Fibroblast of lung (primary cell): ENCODE data around the gene TIFAB.

Experiments
- EZH2 ChIP-seq: IDR thresholded peaks from 2 replicates; pipeline ENCODE4 v1.5.1; 2012; ENCODE audit warnings: low read length, control low read depth, mild to moderate bottlenecking; ENCODE audit errors: missing control alignments
- TF ChIP-seq, protein P1 (sequence below), 2 donors: IDR thresholded peaks in 1 of 2; conservative IDR thresholded peaks in 1 of 2; 1 replicate in 1 of 2; 2 replicates in 1 of 2; pipeline ENCODE4 v1.5.1; 2011 to 2012; ENCODE audit warnings: low read length in 2 of 2, control low read depth in 1 of 2, inconsistent platforms in 1 of 2, low read depth in 1 of 2, mild to moderate bottlenecking in 1 of 2

DNA sequence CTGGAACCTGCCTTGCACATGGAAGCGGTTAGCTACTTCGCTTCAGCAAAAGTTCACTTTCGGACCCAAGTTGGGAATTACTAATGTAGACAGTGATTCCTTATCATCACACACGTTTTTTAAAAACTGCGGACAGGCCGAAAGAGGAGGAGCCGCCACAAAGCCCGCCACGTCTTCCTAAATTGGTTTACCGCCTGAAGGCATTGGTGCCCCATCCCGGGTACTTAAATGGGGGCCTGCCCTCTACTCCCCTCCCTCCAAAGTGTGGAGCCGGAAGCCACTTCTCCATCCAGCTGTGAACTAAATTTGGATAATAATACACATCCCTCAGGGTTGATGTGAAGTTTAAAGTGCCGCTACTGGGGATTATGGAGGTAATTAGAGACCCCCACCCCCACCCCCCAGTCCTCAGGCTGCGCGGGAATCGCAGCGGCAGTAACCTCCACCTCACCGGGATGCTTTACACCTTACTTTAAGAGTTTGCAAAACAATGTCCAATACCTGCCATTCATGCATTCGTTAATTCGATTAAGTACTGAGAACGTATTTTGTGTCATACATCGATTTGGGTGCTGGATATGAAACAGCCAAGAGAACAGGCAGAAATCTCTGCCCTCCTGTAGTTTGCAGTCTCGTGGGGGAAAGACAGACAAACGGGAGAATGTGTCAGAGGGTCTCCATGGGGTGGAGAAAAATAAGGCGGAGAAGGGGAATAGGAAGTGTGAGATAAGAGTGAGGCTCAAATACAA, 52.2 kb downstream of the TIFAB start:
- TF ChIP-seq EZH2: no peak
- TF ChIP-seq, protein P1, sequence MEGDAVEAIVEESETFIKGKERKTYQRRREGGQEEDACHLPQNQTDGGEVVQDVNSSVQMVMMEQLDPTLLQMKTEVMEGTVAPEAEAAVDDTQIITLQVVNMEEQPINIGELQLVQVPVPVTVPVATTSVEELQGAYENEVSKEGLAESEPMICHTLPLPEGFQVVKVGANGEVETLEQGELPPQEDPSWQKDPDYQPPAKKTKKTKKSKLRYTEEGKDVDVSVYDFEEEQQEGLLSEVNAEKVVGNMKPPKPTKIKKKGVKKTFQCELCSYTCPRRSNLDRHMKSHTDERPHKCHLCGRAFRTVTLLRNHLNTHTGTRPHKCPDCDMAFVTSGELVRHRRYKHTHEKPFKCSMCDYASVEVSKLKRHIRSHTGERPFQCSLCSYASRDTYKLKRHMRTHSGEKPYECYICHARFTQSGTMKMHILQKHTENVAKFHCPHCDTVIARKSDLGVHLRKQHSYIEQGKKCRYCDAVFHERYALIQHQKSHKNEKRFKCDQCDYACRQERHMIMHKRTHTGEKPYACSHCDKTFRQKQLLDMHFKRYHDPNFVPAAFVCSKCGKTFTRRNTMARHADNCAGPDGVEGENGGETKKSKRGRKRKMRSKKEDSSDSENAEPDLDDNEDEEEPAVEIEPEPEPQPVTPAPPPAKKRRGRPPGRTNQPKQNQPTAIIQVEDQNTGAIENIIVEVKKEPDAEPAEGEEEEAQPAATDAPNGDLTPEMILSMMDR (conservative IDR thresholded peaks at IDR 0.05 in 1 of 2, IDR thresholded peaks at IDR 0.05 in 1 of 2; ENCODE audit: low read depth in 1 of 2, low read length in 2 of 2): no peak
